Measurements from ENCODE around the gene ZNF469.
A peak's percentile ranks its signal among the peaks of the same experiment; 100 is the strongest.

ZNF469 gene

DNA sequence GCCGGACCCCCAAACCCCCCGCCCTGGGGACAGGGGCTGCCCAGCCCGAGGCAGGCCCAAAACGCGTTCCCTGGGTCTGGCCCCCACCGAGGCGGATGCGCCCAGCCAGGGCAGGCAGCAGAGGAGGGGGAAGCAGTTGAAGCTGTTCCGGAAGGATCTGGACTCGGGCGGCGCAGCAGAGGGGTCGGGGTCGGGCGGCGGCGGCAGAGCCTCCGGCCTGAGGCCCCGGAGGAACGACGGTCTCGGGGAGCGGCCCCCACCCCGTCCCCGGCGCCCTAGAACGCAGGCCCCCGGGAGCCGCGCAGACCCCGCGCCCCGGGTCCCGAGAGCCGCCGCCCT, 47.4 kb downstream of the ZNF469 start:
- H3K4me3 ChIP-seq (ENCODE audit: low read length) = no peak overlapping the region
- no peak for DNase-seq (ENCODE audit: low read depth)
- TF ChIP-seq, protein P1, sequence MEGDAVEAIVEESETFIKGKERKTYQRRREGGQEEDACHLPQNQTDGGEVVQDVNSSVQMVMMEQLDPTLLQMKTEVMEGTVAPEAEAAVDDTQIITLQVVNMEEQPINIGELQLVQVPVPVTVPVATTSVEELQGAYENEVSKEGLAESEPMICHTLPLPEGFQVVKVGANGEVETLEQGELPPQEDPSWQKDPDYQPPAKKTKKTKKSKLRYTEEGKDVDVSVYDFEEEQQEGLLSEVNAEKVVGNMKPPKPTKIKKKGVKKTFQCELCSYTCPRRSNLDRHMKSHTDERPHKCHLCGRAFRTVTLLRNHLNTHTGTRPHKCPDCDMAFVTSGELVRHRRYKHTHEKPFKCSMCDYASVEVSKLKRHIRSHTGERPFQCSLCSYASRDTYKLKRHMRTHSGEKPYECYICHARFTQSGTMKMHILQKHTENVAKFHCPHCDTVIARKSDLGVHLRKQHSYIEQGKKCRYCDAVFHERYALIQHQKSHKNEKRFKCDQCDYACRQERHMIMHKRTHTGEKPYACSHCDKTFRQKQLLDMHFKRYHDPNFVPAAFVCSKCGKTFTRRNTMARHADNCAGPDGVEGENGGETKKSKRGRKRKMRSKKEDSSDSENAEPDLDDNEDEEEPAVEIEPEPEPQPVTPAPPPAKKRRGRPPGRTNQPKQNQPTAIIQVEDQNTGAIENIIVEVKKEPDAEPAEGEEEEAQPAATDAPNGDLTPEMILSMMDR (conservative IDR thresholded peaks at IDR 0.05; ENCODE audit: low read length) = no peak

DNA sequence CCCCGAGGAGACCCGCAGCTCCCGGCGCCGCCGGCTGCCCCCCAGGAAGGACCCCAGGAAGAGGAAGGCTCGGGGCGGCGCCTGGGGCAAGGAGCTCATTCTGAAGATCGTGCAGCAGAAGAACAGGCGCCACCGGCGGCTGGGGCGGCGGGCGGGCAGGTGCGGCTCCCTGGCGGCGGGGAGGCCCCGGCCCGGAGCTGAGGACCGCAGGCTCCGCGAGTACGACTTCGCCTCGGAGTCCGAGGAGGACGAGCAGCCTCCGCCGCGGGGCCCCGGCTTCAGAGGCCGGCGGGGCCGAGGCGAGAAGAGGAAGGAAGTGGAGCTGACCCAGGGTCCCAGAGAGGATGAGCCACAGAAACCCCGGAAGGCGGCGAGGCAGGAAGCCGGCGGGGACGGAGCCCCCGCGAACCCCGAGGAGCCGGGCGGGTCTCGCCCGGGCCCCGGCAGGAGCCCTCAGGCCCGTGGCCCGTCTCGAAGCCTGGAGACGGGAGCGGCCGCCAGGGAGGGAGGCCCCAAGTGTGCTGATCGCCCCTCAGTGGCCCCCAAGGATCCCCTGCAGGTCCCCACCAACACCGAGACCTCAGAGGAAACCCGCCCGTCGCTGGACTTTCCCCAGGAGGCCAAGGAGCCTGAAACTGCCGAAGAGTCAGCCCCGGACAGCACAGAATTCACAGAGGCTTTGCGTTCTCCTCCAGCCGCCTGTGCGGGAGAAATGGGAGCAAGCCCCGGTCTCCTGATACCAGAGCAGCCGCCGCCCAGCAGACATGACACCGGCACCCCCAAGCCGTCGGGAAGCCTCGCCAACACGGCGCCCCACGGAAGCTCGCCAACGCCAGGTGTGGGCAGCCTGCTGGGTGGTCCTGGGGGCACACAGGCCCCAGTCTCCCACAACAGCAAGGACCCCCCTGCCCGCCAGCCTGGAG, 48.0 kb downstream of the ZNF469 start:
- TF ChIP-seq, protein P1 (conservative IDR thresholded peaks at IDR 0.05; ENCODE audit: low read length) = no peak
- H3K4me3 ChIP-seq (ENCODE audit: low read length) = peak overlapping the region; percentile 17
- DNase-seq (ENCODE audit: low read depth) = no peak

DNA sequence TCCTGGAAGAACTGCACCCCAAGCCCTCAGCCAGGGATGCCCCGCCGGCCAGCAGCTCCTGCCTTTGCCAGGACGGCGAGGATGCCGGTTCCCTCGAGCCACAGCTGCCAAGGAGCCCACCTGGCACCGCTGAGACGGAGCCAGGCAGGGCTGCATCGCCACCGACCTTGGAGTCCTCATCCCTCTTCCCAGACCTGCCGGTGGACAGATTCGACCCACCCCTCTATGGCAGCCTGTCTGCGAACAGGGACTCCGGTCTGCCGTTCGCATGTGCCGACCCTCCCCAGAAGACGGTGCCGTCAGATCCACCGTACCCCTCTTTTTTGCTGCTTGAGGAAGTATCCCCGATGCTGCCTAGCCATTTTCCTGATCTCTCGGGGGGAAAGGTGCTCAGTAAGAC, 48.9 kb downstream of the ZNF469 start:
- DNase-seq (ENCODE audit: low read depth) = no peak
- H3K4me3 ChIP-seq (ENCODE audit: low read length) = no peak overlapping the region
- TF ChIP-seq, protein P1 (conservative IDR thresholded peaks at IDR 0.05; ENCODE audit: low read length) = no peak

DNA sequence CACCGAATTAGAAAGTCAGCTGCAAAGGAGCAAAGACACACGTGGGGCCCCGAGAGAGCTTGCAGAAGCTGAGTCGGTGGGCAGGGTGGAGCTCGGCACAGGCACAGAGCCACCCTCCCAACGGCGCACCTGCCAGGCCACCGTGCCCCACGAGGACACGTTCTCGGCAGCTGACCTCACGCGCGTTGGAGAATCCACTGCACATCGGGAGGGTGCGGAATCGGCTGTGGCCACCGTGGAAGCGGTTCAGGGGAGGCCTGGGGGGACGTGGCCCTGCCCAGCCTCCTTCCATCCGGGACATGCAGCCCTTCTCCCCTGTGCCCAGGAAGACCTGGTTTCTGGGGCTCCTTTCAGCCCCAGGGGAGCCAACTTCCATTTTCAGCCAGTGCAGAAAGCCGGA, 49.4 kb downstream of the ZNF469 start:
- no peak overlapping the region for H3K4me3 ChIP-seq (ENCODE audit: low read length)
- TF ChIP-seq, protein P1 (conservative IDR thresholded peaks at IDR 0.05; ENCODE audit: low read length) = no peak
- no peak for DNase-seq (ENCODE audit: low read depth)

All from AG10803 (cell line).